Naive thymus-derived CD4-positive, alpha-beta T cell (primary cell): Measurements from ENCODE around the gene DDAH1. TPM values are rescaled to one million over a fixed set of nuclear protein-coding genes. Genes with fewer than 3 reads are reported as not detected.

Experiments used
- ATAC-seq: fragments of 150-1000 bp; cut with Tn5 transposase; 2 replicates; pipeline ENCODE4 v1.10.0; 2021; ENCODE audit warnings: mild to moderate bottlenecking, moderate library complexity
- CTCF ChIA-PET: fragments of 350-600 bp; sonication (Branson Sonifier 250); formaldehyde crosslinking; loops from one replicate; lab custom pipeline; 2021; ENCODE audit warnings: antibody characterized with exemption; lab: Charles Lee
- POLR2A ChIA-PET: fragments of 350-600 bp; sonication (Branson Sonifier 250); formaldehyde crosslinking; loops from one replicate; lab custom pipeline; 2021; ENCODE audit warnings: antibody characterized with exemption, inconsistent platforms; lab: Charles Lee
- DNase-seq, 9 donors: peaks; one replicate each; pipeline versions ENCODE4 v3.0.0 to v3.0.0-alpha.2; 2020 to 2022; ENCODE audit warnings: mixed read lengths in 1 of 9
- H3K27ac ChIP-seq: one replicate; pipeline ENCODE4 v1.7.0; 2013; ENCODE audit warnings: mild to moderate bottlenecking, low read depth, low read length, moderate library complexity
- H3K27me3 ChIP-seq, 2 donors: one replicate each; pipeline ENCODE4 v1.7.0; 2013; ENCODE audit warnings: low read length in 2 of 2, mild to moderate bottlenecking in 2 of 2, moderate library complexity in 2 of 2; ENCODE audit not compliant: control insufficient read depth in 2 of 2, insufficient read depth in 2 of 2
- H3K36me3 ChIP-seq, 3 experiments: 1 replicate in 2 of 3; 2 replicates in 1 of 3; pipeline ENCODE4 v1.7.0; 2013; ENCODE audit warnings: low read length in 3 of 3, mild to moderate bottlenecking in 3 of 3, moderate library complexity in 1 of 3; ENCODE audit not compliant: insufficient read depth in 3 of 3, control insufficient read depth in 2 of 3
- H3K4me1 ChIP-seq, 2 donors: one replicate each; pipeline ENCODE4 v1.7.0; 2013; ENCODE audit warnings: low read length in 2 of 2, mild to moderate bottlenecking in 2 of 2, moderate library complexity in 1 of 2; ENCODE audit not compliant: control insufficient read depth in 2 of 2, insufficient read depth in 2 of 2
- H3K4me3 ChIP-seq: 2 replicates; pipeline ENCODE4 v1.7.0; 2013; ENCODE audit warnings: mild to moderate bottlenecking, low read length
- H3K9me3 ChIP-seq, 3 experiments: 1 replicate in 2 of 3; 2 replicates in 1 of 3; pipeline ENCODE4 v1.7.0; 2013; ENCODE audit warnings: low read length in 3 of 3; ENCODE audit not compliant: control insufficient read depth in 2 of 3
- H3K27ac Mint-ChIP-seq, 9 donors: one replicate each; pipeline ENCODE4 v1.8.0; 2020 to 2022; ENCODE audit warnings: mixed read lengths in 9 of 9, mild to moderate bottlenecking in 8 of 9, moderate library complexity in 5 of 9, inconsistent platforms in 2 of 9
- H3K27me3 Mint-ChIP-seq, 5 donors: one replicate each; pipeline ENCODE4 v1.8.0; 2021 to 2022; ENCODE audit warnings: mixed read lengths in 5 of 5, mild to moderate bottlenecking in 1 of 5
- H3K36me3 Mint-ChIP-seq, 5 donors: one replicate each; pipeline ENCODE4 v1.8.0; 2020 to 2022; ENCODE audit warnings: mixed read lengths in 5 of 5, mild to moderate bottlenecking in 3 of 5, inconsistent platforms in 1 of 5
- H3K4me1 Mint-ChIP-seq, 7 donors: one replicate each; pipeline ENCODE4 v1.8.0; 2020 to 2022; ENCODE audit warnings: mixed read lengths in 7 of 7, mild to moderate bottlenecking in 3 of 7, inconsistent platforms in 1 of 7
- H3K4me3 Mint-ChIP-seq, 10 donors: one replicate each; pipeline ENCODE4 v1.8.0; 2020 to 2022; ENCODE audit warnings: mild to moderate bottlenecking in 10 of 10, mixed read lengths in 10 of 10, moderate library complexity in 6 of 10, inconsistent platforms in 2 of 10
- H3K9me3 Mint-ChIP-seq, 11 donors: one replicate each; pipeline ENCODE4 v1.8.0; 2020 to 2022; ENCODE audit warnings: mixed read lengths in 11 of 11, mild to moderate bottlenecking in 4 of 11, inconsistent platforms in 1 of 11, moderate library complexity in 1 of 11
- intact Hi-C, 2 donors: fragments of 100-400 bp; cut with micrococcal nuclease; formaldehyde crosslinking; loops; one replicate each; pipeline ENCODE4 v1.15.1; 2023
- polyA plus RNA-seq, 2 donors: library from polyadenylated mRNA; unstranded; fragments of 300-500 nt; fragmentation: Illumina TruSeq; gene quantifications; one replicate each; pipeline ENCODE4 v1.2.3, GENCODE V29; 2021
- total RNA-seq, 6 experiments: library from RNA in 5 of 6; stranded (reverse) in 5 of 6; gene quantifications; 1 replicate in 5 of 6; 2 replicates in 1 of 6; pipeline ENCODE4 v1.2.3 and lab custom pipeline; 2021 to 2026

The DDAH1 gene
- total and polyA plus RNA-seq, 7 experiments from 2014 or later = 0.08 TPM; not detected in 6

DNA sequence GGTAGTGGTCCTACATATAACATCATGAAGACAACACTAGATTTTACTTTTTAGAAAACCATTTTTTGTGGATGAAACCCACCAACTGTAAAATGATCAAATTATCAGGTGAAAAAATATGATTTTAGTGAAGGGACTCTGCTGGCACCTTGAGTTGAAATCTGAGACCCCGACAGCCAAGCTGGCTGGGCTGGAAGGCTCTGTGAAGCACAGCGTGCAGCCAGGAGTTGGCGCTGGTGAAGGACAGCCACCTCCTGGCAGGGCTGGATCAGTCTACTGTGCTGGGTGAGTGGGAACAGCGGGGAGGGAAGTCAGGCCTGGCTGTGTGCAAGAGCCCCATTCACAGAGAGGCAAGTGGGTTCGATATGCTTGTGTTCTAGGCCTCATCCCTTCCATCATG is 47.9 kb downstream of the DDAH1 start:
- Mint-ChIP-seq H3K9me3 (peaks cover 0 to 33% (median 6%) of the 10 kb centered on the region in 11 donors), H3K4me1 (peaks cover 0 to 2% (median 0%) of the 10 kb centered on the region in 7 donors), H3K36me3 (no peaks in the 10 kb centered on the region), H3K27ac (no peak overlapping the region), H3K4me3 (no peak overlapping the region), H3K27me3 (peaks cover 0 to 7% (median 4%) of the 10 kb centered on the region in 5 donors)
- Histone ChIP-seq H3K9me3 (peaks cover 0 to 10% (median 0%) of the 10 kb centered on the region in 3 experiments), H3K36me3 (no peaks in the 10 kb centered on the region), H3K4me3 (no peak overlapping the region), H3K27ac (no peak overlapping the region), H3K27me3 (no peaks in the 10 kb centered on the region), H3K4me1 (no peaks in the 10 kb centered on the region)
- no peak for ATAC-seq
- ChIA-PET CTCF (no interaction called here), POLR2A (no interaction called here)
- no peak for DNase-seq
- intact Hi-C loops = no loop called here

GRCh38 chr1:85413169-85413568 is 51.8 kb downstream of the DDAH1 start:
- intact Hi-C loops = no loop called here

DNA sequence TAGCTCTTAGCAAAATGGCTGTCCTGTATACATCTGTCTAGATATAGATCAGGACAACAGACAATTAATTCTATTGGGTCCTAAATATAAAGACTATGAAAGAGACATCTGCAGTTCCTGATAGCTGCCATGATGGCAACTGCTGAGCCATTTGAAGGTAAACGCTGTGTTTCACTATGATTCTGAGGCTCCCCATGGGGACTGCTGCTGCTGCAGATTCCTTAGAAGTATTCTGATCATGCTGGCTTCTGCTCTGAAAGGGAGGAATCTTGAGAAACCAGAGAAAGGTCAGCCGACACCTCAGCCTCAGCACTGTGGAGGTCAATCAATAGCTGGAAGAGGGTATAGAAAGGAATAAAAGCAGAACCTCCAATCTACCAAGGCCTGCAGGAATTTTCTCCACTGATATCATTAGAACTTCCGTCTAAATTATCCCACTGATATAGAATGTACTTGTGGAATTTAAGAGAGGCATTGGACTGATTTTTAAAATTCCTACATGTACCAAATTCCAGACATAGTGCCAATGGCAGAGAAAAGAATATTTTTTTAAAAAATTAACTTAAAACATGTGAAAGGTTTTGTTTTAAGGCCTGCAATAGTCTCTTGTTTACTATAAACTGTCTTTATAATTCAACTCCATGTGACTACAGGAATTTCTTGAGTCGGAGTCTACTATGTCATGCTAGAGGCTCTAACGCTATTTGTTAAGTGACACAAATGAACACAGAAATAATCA is 53.2 kb downstream of the DDAH1 start:
- no peak overlapping the region for H3K4me3 ChIP-seq
- no peak for DNase-seq
- no peaks in the 10 kb centered on the region for H3K9me3 ChIP-seq
- no peaks in the 10 kb centered on the region for H3K4me1 ChIP-seq
- no peaks in the 10 kb centered on the region for H3K36me3 ChIP-seq
- Mint-ChIP-seq H3K27ac (no peak overlapping the region), H3K27me3 (peaks cover 0 to 7% (median 5%) of the 10 kb centered on the region in 5 donors), H3K4me1 (no peaks in the 10 kb centered on the region), H3K9me3 (no peaks in the 10 kb centered on the region), H3K4me3 (no peak overlapping the region), H3K36me3 (no peaks in the 10 kb centered on the region)
- H3K27ac ChIP-seq = no peak overlapping the region
- no peaks in the 10 kb centered on the region for H3K27me3 ChIP-seq
- ATAC-seq = no peak
- intact Hi-C loops = no loop called here
- ChIA-PET CTCF (no interaction called here), POLR2A (no interaction called here)

More at GRCh38 chr1:85413169-85413568, 51.8 kb downstream of the DDAH1 start:
- Mint-ChIP-seq H3K4me3 (no peak overlapping the region), H3K4me1 (peaks cover 0 to 2% (median 0%) of the 10 kb centered on the region in 7 donors), H3K27ac (no peak overlapping the region), H3K9me3 (peaks cover 0 to 4% (median 0%) of the 10 kb centered on the region in 11 donors), H3K36me3 (no peaks in the 10 kb centered on the region), H3K27me3 (peaks cover 0 to 9% (median 5%) of the 10 kb centered on the region in 5 donors)
- no peak overlapping the region for H3K4me3 ChIP-seq
- H3K27ac ChIP-seq = no peak overlapping the region
- CTCF ChIA-PET = no interaction called here
- no peaks in the 10 kb centered on the region for H3K4me1 ChIP-seq
- DNase-seq = no peak
- no peaks in the 10 kb centered on the region for H3K36me3 ChIP-seq
- no peaks in the 10 kb centered on the region for H3K9me3 ChIP-seq
- POLR2A ChIA-PET = no interaction called here
- ATAC-seq = no peak
- H3K27me3 ChIP-seq = no peaks in the 10 kb centered on the region

DNA sequence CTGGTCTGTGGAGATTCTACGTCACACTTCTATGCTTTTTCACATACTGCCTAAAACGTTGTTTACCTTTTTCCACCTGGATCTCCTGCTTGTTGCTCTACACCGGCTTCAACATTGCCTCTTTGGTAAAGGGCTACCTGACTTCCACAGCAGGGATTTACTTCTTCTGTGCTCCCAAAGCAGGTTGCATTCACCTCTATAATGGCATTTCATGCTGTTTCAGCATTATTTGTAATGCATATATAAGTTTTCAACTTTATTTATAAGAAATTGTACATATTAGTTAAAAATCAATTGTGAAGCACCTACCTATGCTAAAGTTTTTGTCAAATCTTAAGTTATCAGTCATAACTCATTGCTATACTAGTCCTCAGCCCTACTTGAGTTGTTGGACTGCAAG is 55.4 kb downstream of the DDAH1 start:
- Histone ChIP-seq H3K9me3 (no peaks in the 10 kb centered on the region), H3K27ac (no peak overlapping the region), H3K27me3 (no peaks in the 10 kb centered on the region), H3K36me3 (no peaks in the 10 kb centered on the region), H3K4me1 (no peaks in the 10 kb centered on the region), H3K4me3 (no peak overlapping the region)
- no peaks in the 10 kb centered on the region for H3K4me1 Mint-ChIP-seq
- no peaks in the 10 kb centered on the region for H3K36me3 Mint-ChIP-seq
- no peak overlapping the region for H3K4me3 Mint-ChIP-seq
- intact Hi-C loops = no loop called here
- no peak overlapping the region for H3K27ac Mint-ChIP-seq
- ChIA-PET CTCF (no interaction called here), POLR2A (no interaction called here)
- peaks cover 0 to 7% (median 0%) of the 10 kb centered on the region in 5 donors for H3K27me3 Mint-ChIP-seq
- H3K9me3 Mint-ChIP-seq = no peaks in the 10 kb centered on the region
- DNase-seq = no peak
- ATAC-seq = no peak

DNA sequence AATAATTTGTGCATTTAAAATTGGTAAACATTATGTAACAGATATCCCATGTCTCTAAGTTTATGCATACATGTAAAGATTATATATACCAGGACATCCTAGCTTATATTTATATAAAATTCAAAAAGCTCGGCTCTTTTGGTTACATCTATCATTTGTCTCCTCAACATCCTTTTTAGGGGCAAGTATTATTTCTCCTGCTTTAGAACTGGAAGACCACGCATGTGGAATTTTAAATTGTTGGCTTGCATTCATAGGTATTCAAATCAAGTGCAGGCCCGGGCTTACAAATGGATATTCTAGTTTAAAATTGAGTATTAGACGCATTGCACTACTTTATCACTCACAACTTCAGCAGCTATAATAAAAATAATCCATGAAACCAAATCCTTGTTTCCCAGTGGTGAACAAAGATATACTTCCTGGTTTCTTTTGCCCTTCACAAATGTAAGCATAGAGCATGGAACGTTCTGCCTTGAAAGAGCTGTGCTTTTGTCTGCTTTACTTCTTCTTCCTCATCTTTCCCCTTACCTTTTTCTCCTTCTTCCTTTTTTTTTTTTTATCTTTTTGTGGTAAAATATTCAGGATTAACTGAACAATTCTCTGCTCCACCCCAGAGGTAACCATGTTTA is 57.1 kb downstream of the DDAH1 start:
- Mint-ChIP-seq H3K4me1 (no peaks in the 10 kb centered on the region), H3K27ac (no peak overlapping the region), H3K27me3 (peaks cover 0 to 5% (median 0%) of the 10 kb centered on the region in 5 donors), H3K36me3 (no peaks in the 10 kb centered on the region), H3K4me3 (no peak overlapping the region), H3K9me3 (no peaks in the 10 kb centered on the region)
- no peak for ATAC-seq
- Histone ChIP-seq H3K36me3 (no peaks in the 10 kb centered on the region), H3K27me3 (no peaks in the 10 kb centered on the region), H3K4me3 (no peak overlapping the region), H3K27ac (no peak overlapping the region), H3K4me1 (no peaks in the 10 kb centered on the region), H3K9me3 (no peaks in the 10 kb centered on the region)
- no peak for DNase-seq
- ChIA-PET POLR2A (no interaction called here), CTCF (no interaction called here)
- intact Hi-C loops = no loop called here

DNA sequence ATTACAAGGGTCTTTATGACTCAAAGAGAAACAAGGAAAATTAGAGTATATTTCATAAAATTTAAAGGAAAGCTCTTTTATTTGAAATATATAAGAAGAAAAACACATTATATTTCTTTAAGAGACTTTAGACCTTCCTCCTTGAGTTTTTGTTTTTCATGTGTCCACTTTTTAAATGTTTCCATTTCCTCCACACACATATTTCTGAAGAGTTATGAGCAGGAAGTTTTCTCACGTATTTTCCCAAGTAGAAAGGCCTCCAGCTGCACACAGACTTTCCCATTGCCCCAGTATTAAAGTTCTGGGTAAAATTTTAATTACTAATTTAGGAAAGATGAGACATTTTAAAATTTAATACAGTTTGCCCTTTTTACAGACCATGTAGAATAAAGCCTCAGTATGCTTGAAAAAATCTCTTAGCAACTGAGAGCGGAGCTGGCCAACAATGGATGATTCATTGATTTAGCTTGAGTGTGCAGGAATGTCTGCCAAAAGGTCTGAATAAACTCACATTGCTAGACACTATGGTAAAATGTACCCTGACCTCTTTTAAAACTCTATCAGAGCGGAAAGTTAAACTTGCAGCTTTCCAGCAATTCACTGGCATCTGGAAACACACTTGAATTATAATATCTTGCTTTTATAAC is 57.9 kb downstream of the DDAH1 start:
- ChIA-PET CTCF (no interaction called here), POLR2A (no interaction called here)
- H3K36me3 Mint-ChIP-seq = no peaks in the 10 kb centered on the region

More for the DNA sequence above, 57.9 kb downstream of the DDAH1 start:
- ATAC-seq (no peak), DNase-seq (no peak)
- H3K9me3 ChIP-seq = no peaks in the 10 kb centered on the region
- H3K27ac ChIP-seq = no peak overlapping the region
- Mint-ChIP-seq H3K9me3 (no peaks in the 10 kb centered on the region), H3K4me1 (no peaks in the 10 kb centered on the region), H3K27me3 (peaks cover 0 to 5% (median 0%) of the 10 kb centered on the region in 5 donors), H3K4me3 (no peak overlapping the region), H3K27ac (no peak overlapping the region)
- intact Hi-C loops = no loop called here
- no peaks in the 10 kb centered on the region for H3K4me1 ChIP-seq
- no peaks in the 10 kb centered on the region for H3K27me3 ChIP-seq
- no peak overlapping the region for H3K4me3 ChIP-seq
- no peaks in the 10 kb centered on the region for H3K36me3 ChIP-seq
